IMR-90 (cell line): ENCODE data around the gene KCTD2. TPM values are rescaled to one million over a fixed set of nuclear protein-coding genes. Genes with fewer than 3 reads are reported as not detected.
"Not testable (repeated sequence)": the region's sequence is repeated elsewhere in the genome, so short reads cannot be mapped to it uniquely, and the experiment has no call there.

Experiments used
- ATAC-seq: fragments of 200-7000 bp; cut with Tn5 transposase; 2 replicates; pipeline ENCODE4 v1.9.1; 2020; ENCODE audit warnings: low read depth, mild to moderate bottlenecking, moderate library complexity
- BruUV-seq: library from RNA; stranded (reverse); fragments of 400-500 nt; replicated peaks from 2 replicates; lab custom pipeline; 2021; lab: Mats Ljungman, UMichigan
- CTCF ChIA-PET: fragments of 300-600 bp; formaldehyde crosslinking; extraction: SDS; loops from one replicate; lab custom pipeline; 2021; ENCODE audit warnings: antibody characterized with exemption; lab: Yijun Ruan, JAX
- POLR2A ChIA-PET: fragments of 300-600 bp; sonication (Branson Sonifier 250); formaldehyde crosslinking; loops from one replicate; lab custom pipeline; 2022; ENCODE audit warnings: antibody characterized with exemption; ENCODE audit not compliant: unreplicated experiment; lab: Charles Lee
- DNase-seq: peaks from one replicate; pipeline ENCODE4 v3.0.0; 2013
- H2AFZ ChIP-seq: replicated peaks from 2 replicates; pipeline ENCODE3; 2013; ENCODE audit warnings: low read length, mild to moderate bottlenecking; ENCODE audit not compliant: poor library complexity
- H2AK5ac ChIP-seq: 2 replicates; pipeline ENCODE4 v1.6.1; 2013; ENCODE audit warnings: low read depth, low read length, inconsistent platforms
- H2AK9ac ChIP-seq: replicated peaks from 2 replicates; pipeline ENCODE3; 2013; ENCODE audit warnings: mild to moderate bottlenecking, low read depth, low read length, moderate library complexity; ENCODE audit not compliant: poor library complexity
- H2BK120ac ChIP-seq: 2 replicates; pipeline ENCODE4 v1.6.1; 2013; ENCODE audit warnings: low read depth, low read length, inconsistent platforms
- H2BK15ac ChIP-seq: 3 replicates; pipeline ENCODE4 v1.6.1; 2013; ENCODE audit warnings: low read depth, low read length, inconsistent platforms
- H2BK20ac ChIP-seq: 2 replicates; pipeline ENCODE4 v1.6.1; 2013; ENCODE audit warnings: low read depth, mild to moderate bottlenecking, inconsistent platforms, low read length, moderate library complexity
- H2BK5ac ChIP-seq: 2 replicates; pipeline ENCODE4 v1.6.1; 2013; ENCODE audit warnings: mild to moderate bottlenecking, low read depth, low read length, inconsistent platforms; ENCODE audit not compliant: poor library complexity, severe bottlenecking
- H3K14ac ChIP-seq: replicated peaks from 2 replicates; pipeline ENCODE4 v1.6.1; 2013; ENCODE audit warnings: low read depth, low read length, inconsistent platforms
- H3K18ac ChIP-seq: 2 replicates; pipeline ENCODE4 v1.6.1; 2013; ENCODE audit warnings: low read depth, low read length, control low read depth
- H3K23ac ChIP-seq: 2 replicates; pipeline ENCODE4 v1.6.1; 2013; ENCODE audit warnings: low read depth, low read length, inconsistent platforms
- H3K27ac ChIP-seq: 2 replicates; pipeline ENCODE4 v1.5.1; 2013; ENCODE audit warnings: mild to moderate bottlenecking, control low read depth, low read length; ENCODE audit not compliant: insufficient read depth
- H3K27me3 ChIP-seq: 2 replicates; pipeline ENCODE4 v1.6.1; 2013; ENCODE audit warnings: low read length; ENCODE audit not compliant: control insufficient read depth, insufficient read depth
- H3K36me3 ChIP-seq: 2 replicates; pipeline ENCODE4 v1.6.1; 2013; ENCODE audit warnings: low read length, mixed read lengths; ENCODE audit not compliant: control insufficient read depth, insufficient read depth
- H3K4ac ChIP-seq: 2 replicates; pipeline ENCODE4 v1.6.1; 2013; ENCODE audit warnings: low read depth, low read length, inconsistent platforms
- H3K4me1 ChIP-seq: 2 replicates; pipeline ENCODE4 v1.6.1; 2013; ENCODE audit warnings: low read length, mixed read lengths; ENCODE audit not compliant: control insufficient read depth, insufficient read depth
- H3K4me2 ChIP-seq: 2 replicates; pipeline ENCODE4 v1.6.1; 2013; ENCODE audit warnings: low read depth, mild to moderate bottlenecking, control low read depth, low read length, moderate library complexity
- H3K4me3 ChIP-seq: 2 replicates; pipeline ENCODE4 v1.5.1; 2013; ENCODE audit warnings: low read depth, mild to moderate bottlenecking, control low read depth, low read length, moderate library complexity; ENCODE audit not compliant: insufficient read depth
- H3K56ac ChIP-seq: 2 replicates; pipeline ENCODE4 v1.6.1; 2013; ENCODE audit warnings: low read length, inconsistent platforms; ENCODE audit not compliant: insufficient read depth; ENCODE audit errors: extremely low read depth
- H3K79me1 ChIP-seq, 2 experiments: 2 replicates each; pipeline ENCODE4 v1.6.1; 2013; ENCODE audit warnings: low read length in 2 of 2, inconsistent platforms in 1 of 2, low read depth in 1 of 2
- H3K9ac ChIP-seq: 2 replicates; pipeline ENCODE4 v1.6.1; 2013; ENCODE audit warnings: low read depth, low read length, control low read depth
- H3K9me1 ChIP-seq: 2 replicates; pipeline ENCODE4 v1.6.1; 2013; ENCODE audit warnings: low read length, inconsistent platforms; ENCODE audit not compliant: insufficient read depth
- H3K9me3 ChIP-seq: 2 replicates; pipeline ENCODE4 v1.6.1; 2013; ENCODE audit warnings: low read length; ENCODE audit not compliant: control insufficient read depth, insufficient read depth
- H4K20me1 ChIP-seq: 2 replicates; pipeline ENCODE4 v1.6.1; 2013; ENCODE audit warnings: low read length, inconsistent platforms; ENCODE audit not compliant: insufficient read depth
- H4K5ac ChIP-seq: 2 replicates; pipeline ENCODE4 v1.6.1; 2013; ENCODE audit warnings: mild to moderate bottlenecking, low read depth, low read length, control low read depth
- H4K8ac ChIP-seq, 2 experiments: 2 replicates each; pipeline ENCODE4 v1.6.1; 2013; ENCODE audit warnings: low read depth in 2 of 2, low read length in 2 of 2, control low read depth in 1 of 2, inconsistent platforms in 1 of 2
- H4K91ac ChIP-seq: 2 replicates; pipeline ENCODE4 v1.6.1; 2013; ENCODE audit warnings: low read depth, low read length, inconsistent platforms; ENCODE audit not compliant: insufficient read depth
- BHLHE40 ChIP-seq: fragments of 150-350 bp; IDR thresholded peaks from 2 replicates; pipeline ENCODE4 v1.6.1; 2016; ENCODE audit warnings: mild to moderate bottlenecking, low read depth, low read length
- CEBPB ChIP-seq: IDR thresholded peaks from 2 replicates; pipeline ENCODE4 v1.6.1; 2012; ENCODE audit warnings: low read depth, low read length, improper control_type of control experiment
- RAD21 ChIP-seq: IDR thresholded peaks from 2 replicates; pipeline ENCODE4 v1.6.1; 2012; ENCODE audit warnings: low read length, improper control_type of control experiment
- RFX5 ChIP-seq: IDR thresholded peaks from 2 replicates; pipeline ENCODE4 v1.8.0; 2012; ENCODE audit warnings: low read depth, mild to moderate bottlenecking, low read length, moderate library complexity
- WGBS, 2 experiments: methylation state at CpG; one replicate each; pipeline versions ENCODE4 v1.1.5 to v1.1.7; 2013; ENCODE audit warnings: missing lambda C conversion rate in 2 of 2; ENCODE audit not compliant: insufficient read length in 1 of 2; ENCODE audit errors: extremely low coverage in 2 of 2; 5-methylcytosine and 5-hydroxymethylcytosine counted together
- dilution Hi-C: fragments of 300-500 bp; cut with HindIII; formaldehyde crosslinking; loops from one replicate; pipeline ENCODE4 v1.14.3; 2018; ENCODE audit warnings: low sequenced_read_pairs; ENCODE audit not compliant: unreplicated experiment
- in situ Hi-C: fragments of 300-500 bp; cut with MboI; formaldehyde crosslinking; loops from 3 replicates; pipeline ENCODE4 v1.14.3; 2019; ENCODE audit warnings: low sequenced_read_pairs, inconsistent platforms, mixed read lengths
- intact Hi-C: fragments of 100-400 bp; cut with micrococcal nuclease; formaldehyde crosslinking; loops from 2 replicates; pipeline ENCODE4 v1.10.0; 2022
- polyA plus RNA-seq, 3 experiments: library from polyadenylated mRNA; depleted of rRNA; stranded (reverse); fragments of >200 nt; gene quantifications; 2 replicates each; pipeline ENCODE4 v1.2.3, GENCODE V29; 2012; ENCODE audit warnings: low replicate concordance in 1 of 3
- total RNA-seq: library from RNA; depleted of rRNA; stranded (reverse); fragments of >200 nt; gene quantifications from 2 replicates; pipeline ENCODE4 v1.2.3, GENCODE V29; 2012

KCTD2 gene
- total and polyA plus RNA-seq, 2 of the 4 experiments (the other 2 are of a cell fraction): 9.1 to 18.4 TPM

GRCh38 chr17:75005291-75005690 lies 41.7 kb upstream of the KCTD2 start:
- Histone ChIP-seq H4K91ac (no peak overlapping the region), H4K5ac (no peak overlapping the region), H3K9me3 (no peaks in the 10 kb centered on the region), H3K18ac (no peak overlapping the region), H3K4me1 (no peaks in the 10 kb centered on the region), H3K56ac (no peak overlapping the region), H3K79me1 (no peaks in the 10 kb centered on the region; a peak in 1 of 4 replicates), H3K27me3 (no peaks in the 10 kb centered on the region), H2BK15ac (no peak overlapping the region), H3K4me2 (no peak overlapping the region), H2AK9ac (no peak overlapping the region), H3K9ac (no peak overlapping the region), H3K27ac (no peak overlapping the region), H3K4ac (no peak overlapping the region), H3K9me1 (no peaks in the 10 kb centered on the region), H4K8ac (no peak overlapping the region), H3K14ac (no peak overlapping the region), H2BK5ac (no peak overlapping the region), H4K20me1 (no peaks in the 10 kb centered on the region), H2BK20ac (no peak overlapping the region), H3K23ac (no peak overlapping the region), H3K4me3 (no peak overlapping the region), H2AFZ (no peak overlapping the region), H2BK120ac (no peak overlapping the region), H2AK5ac (no peak overlapping the region), H3K36me3 (peaks cover 38% of the 10 kb centered on the region)
- ChIA-PET POLR2A (no interaction called here), CTCF (interaction anchor here (1.6 kb wide), 1 partner anchor 17 kb away, joined by 6 read pairs; no protein-coding TSS in a partner anchor)
- BruUV-seq: no TSS peak
- no peak for TF ChIP-seq RFX5
- no peak for TF ChIP-seq BHLHE40
- no peak for TF ChIP-seq CEBPB
- TF ChIP-seq RAD21: no peak
- intact Hi-C loops: no loop called here
- dilution Hi-C loops: no loop called here
- in situ Hi-C loops: no loop called here
- DNase-seq: no peak
- 100% methylated on average over 1 of the region's 8 CpGs; no CpG with 5 or more reads in 1 of the 2 experiments for WGBS, 2 experiments
- no peak for ATAC-seq

DNA sequence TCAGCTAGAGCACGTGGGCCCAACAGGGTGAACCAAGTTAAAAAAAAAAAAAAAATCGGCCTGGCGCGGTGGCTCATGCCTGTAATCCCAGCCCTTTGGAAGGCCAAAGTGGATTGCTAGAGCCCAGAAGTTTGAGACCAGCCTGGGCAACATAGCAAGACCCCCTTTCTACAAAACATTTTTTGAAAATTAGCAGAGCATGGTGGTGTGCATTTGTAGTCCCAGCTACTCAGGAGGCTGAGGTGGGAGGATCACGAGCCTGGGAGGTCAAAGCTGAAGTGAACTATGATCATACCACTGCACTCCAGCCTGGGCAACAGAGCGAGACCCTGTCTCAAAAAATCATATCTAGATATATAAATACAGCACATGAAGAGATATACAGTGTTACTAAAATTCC lies 40.9 kb upstream of the KCTD2 start:
- intact Hi-C loops, H3K79me1 ChIP-seq, H3K56ac ChIP-seq, BruUV-seq, H3K14ac ChIP-seq, H4K91ac ChIP-seq, dilution Hi-C loops, POLR2A ChIA-PET, H3K4me1 ChIP-seq, H2BK5ac ChIP-seq, H3K18ac ChIP-seq, H2AK9ac ChIP-seq, H4K20me1 ChIP-seq, ATAC-seq, H3K9me3 ChIP-seq, H3K4me3 ChIP-seq, H2BK15ac ChIP-seq, H3K4me2 ChIP-seq, H2AK5ac ChIP-seq, DNase-seq, H3K9me1 ChIP-seq, H4K5ac ChIP-seq, H3K27ac ChIP-seq, H3K4ac ChIP-seq, H3K27me3 ChIP-seq, H2AFZ ChIP-seq, H2BK120ac ChIP-seq, H2BK20ac ChIP-seq, H3K23ac ChIP-seq, H3K9ac ChIP-seq, H4K8ac ChIP-seq, in situ Hi-C loops: not testable (repeated sequence)
- peaks cover 38% of the 10 kb centered on the region for H3K36me3 ChIP-seq
- WGBS, 2 experiments: no CpG with 5 or more reads among the region's 6 CpGs
- CTCF ChIA-PET: interaction anchor here (1.6 kb wide), 1 partner anchor 18 kb away, joined by 6 read pairs; no protein-coding TSS in a partner anchor
